Measurements from ENCODE around the gene APOL2.
"Not testable (repeated sequence)": the region's sequence is repeated elsewhere in the genome, so short reads cannot be mapped to it uniquely, and the experiment has no call there.

Gene APOL2

GRCh38 chr22:36208914-36209313 is 30.4 kb downstream of the APOL2 start:
- Mint-ChIP-seq H3K36me3 (ENCODE audit: low read depth) (no peaks in the 10 kb centered on the region), H3K27me3 (ENCODE audit: low read depth) (peaks cover 8% of the 10 kb centered on the region), H3K27ac (no peak overlapping the region), H3K4me3 (no peak overlapping the region), H3K9me3 (peaks cover 13% of the 10 kb centered on the region), H3K4me1 (peaks cover 12% of the 10 kb centered on the region)
- TF ChIP-seq CTCF (IDR thresholded peaks at IDR 0.05; ENCODE audit: unreplicated experiment in 3 of 3): no peak

GRCh38 chr22:36208162-36208765 is 31.1 kb downstream of the APOL2 start:
- peaks cover 13% of the 10 kb centered on the region for H3K9me3 Mint-ChIP-seq
- H3K27ac Mint-ChIP-seq: no peak overlapping the region
- H3K4me3 Mint-ChIP-seq: no peak overlapping the region
- no peak for TF ChIP-seq CTCF (IDR thresholded peaks at IDR 0.05; ENCODE audit: unreplicated experiment in 3 of 3)
- H3K36me3 Mint-ChIP-seq (ENCODE audit: low read depth): no peaks in the 10 kb centered on the region
- H3K4me1 Mint-ChIP-seq: peaks cover 16% of the 10 kb centered on the region
- H3K27me3 Mint-ChIP-seq (ENCODE audit: low read depth): peaks cover 8% of the 10 kb centered on the region

- Mint-ChIP-seq H3K27me3 (ENCODE audit: low read depth) (peaks cover 8% of the 10 kb centered on the region), H3K27ac (no peak overlapping the region), H3K4me1 (peaks cover 33% of the 10 kb centered on the region), H3K9me3 (peaks cover 13% of the 10 kb centered on the region), H3K36me3 (ENCODE audit: low read depth) (no peaks in the 10 kb centered on the region), H3K4me3 (no peak overlapping the region)
- TF ChIP-seq CTCF (IDR thresholded peaks at IDR 0.05; ENCODE audit: unreplicated experiment in 3 of 3): no peak
Observed at GRCh38 chr22:36206255-36206654, 33.1 kb downstream of the APOL2 start.

- H3K9me3 Mint-ChIP-seq: peaks cover 11% of the 10 kb centered on the region
- H3K4me3 Mint-ChIP-seq; H3K27me3 Mint-ChIP-seq (ENCODE audit: low read depth); H3K27ac Mint-ChIP-seq; H3K36me3 Mint-ChIP-seq (ENCODE audit: low read depth): not testable (repeated sequence)
- peaks cover 33% of the 10 kb centered on the region for H3K4me1 Mint-ChIP-seq
Observed at GRCh38 chr22:36205573-36205972, 33.8 kb downstream of the APOL2 start.

- TF ChIP-seq CTCF (IDR thresholded peaks at IDR 0.05; ENCODE audit: unreplicated experiment in 3 of 3): no peak
- Mint-ChIP-seq H3K4me3 (no peak overlapping the region), H3K9me3 (peaks cover 7% of the 10 kb centered on the region), H3K4me1 (peaks cover 35% of the 10 kb centered on the region), H3K36me3 (ENCODE audit: low read depth) (no peaks in the 10 kb centered on the region), H3K27me3 (ENCODE audit: low read depth) (peaks cover 8% of the 10 kb centered on the region), H3K27ac (peak overlapping the region in 2 of 3 experiments; percentile 6 to 8)
Observed at GRCh38 chr22:36204632-36205015, 34.7 kb downstream of the APOL2 start.

- H3K36me3 Mint-ChIP-seq (ENCODE audit: low read depth): no peaks in the 10 kb centered on the region
- peaks cover 40% of the 10 kb centered on the region for H3K4me1 Mint-ChIP-seq
- peaks cover 6% of the 10 kb centered on the region for H3K27me3 Mint-ChIP-seq (ENCODE audit: low read depth)
- peak overlapping the region in 2 of 3 experiments; percentile 6 to 8 for H3K27ac Mint-ChIP-seq
- peaks cover 5% of the 10 kb centered on the region for H3K9me3 Mint-ChIP-seq
- no peak overlapping the region for H3K4me3 Mint-ChIP-seq
- no peak for TF ChIP-seq CTCF (IDR thresholded peaks at IDR 0.05; ENCODE audit: unreplicated experiment in 3 of 3)
Observed at GRCh38 chr22:36204001-36204631, 35.2 kb downstream of the APOL2 start.

GRCh38 chr22:36203441-36203840 is 35.9 kb downstream of the APOL2 start:
- peak overlapping the region; percentile 93 to 97 (median 93) for H3K27ac Mint-ChIP-seq
- not testable (repeated sequence) for H3K36me3 Mint-ChIP-seq (ENCODE audit: low read depth); H3K9me3 Mint-ChIP-seq; H3K27me3 Mint-ChIP-seq (ENCODE audit: low read depth)
- peaks cover 42% of the 10 kb centered on the region for H3K4me1 Mint-ChIP-seq
- peak overlapping the region in 1 of 3 experiments; percentile 67 for H3K4me3 Mint-ChIP-seq

- H3K36me3 Mint-ChIP-seq (ENCODE audit: low read depth): not testable (repeated sequence)
- H3K27ac Mint-ChIP-seq: peak overlapping the region; percentile 93 to 97 (median 93)
Observed at GRCh38 chr22:36202906-36203305, 36.4 kb downstream of the APOL2 start.

More at GRCh38 chr22:36202906-36203305, 36.4 kb downstream of the APOL2 start:
- Mint-ChIP-seq H3K4me3 (peak overlapping the region in 2 of 3 experiments; percentile 19 to 67), H3K4me1 (peaks cover 47% of the 10 kb centered on the region)
- H3K27me3 Mint-ChIP-seq (ENCODE audit: low read depth); H3K9me3 Mint-ChIP-seq: not testable (repeated sequence)

Measured in nephron (organoid).